ENCODE results near the gene PCDHB1.

The PCDHB1 gene, protein sequence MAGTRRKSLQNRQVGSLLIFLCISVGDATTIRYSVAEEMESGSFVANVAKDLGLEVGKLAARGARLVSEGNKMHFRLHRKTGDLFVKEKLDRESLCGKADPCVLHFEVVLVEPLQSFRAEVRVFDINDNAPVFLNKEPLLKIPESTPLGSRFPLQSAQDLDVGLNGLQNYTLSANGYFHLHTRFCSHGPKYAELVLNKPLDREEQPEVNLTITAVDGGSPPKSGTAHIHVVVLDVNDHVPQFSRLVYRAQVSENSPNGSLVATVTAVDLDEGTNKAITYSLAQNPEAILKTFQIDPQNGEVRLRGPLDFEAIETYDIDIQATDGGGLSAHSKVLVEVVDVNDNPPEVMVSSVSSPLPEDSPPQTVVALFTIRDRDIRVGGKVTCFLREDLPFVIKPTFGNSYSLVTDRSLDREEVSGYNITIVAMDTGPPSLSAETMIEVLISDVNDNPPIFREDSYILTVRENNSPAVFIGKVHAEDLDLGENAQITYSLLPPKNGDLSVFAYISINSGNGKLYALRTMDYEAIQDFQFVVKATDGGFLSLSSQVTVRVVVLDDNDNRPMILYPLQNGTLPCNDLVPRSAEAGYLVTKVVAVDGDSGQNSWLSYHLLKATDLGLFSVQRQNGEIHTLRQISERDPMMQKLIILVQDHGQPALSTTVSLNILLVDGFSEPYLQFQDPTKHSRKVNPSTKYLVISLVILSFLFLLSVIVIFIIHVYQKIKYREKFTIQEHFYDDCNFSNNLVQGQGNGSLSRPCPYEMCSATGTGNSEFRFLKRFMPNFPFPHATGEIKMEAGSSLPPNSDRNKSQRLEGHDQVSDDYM

DNA sequence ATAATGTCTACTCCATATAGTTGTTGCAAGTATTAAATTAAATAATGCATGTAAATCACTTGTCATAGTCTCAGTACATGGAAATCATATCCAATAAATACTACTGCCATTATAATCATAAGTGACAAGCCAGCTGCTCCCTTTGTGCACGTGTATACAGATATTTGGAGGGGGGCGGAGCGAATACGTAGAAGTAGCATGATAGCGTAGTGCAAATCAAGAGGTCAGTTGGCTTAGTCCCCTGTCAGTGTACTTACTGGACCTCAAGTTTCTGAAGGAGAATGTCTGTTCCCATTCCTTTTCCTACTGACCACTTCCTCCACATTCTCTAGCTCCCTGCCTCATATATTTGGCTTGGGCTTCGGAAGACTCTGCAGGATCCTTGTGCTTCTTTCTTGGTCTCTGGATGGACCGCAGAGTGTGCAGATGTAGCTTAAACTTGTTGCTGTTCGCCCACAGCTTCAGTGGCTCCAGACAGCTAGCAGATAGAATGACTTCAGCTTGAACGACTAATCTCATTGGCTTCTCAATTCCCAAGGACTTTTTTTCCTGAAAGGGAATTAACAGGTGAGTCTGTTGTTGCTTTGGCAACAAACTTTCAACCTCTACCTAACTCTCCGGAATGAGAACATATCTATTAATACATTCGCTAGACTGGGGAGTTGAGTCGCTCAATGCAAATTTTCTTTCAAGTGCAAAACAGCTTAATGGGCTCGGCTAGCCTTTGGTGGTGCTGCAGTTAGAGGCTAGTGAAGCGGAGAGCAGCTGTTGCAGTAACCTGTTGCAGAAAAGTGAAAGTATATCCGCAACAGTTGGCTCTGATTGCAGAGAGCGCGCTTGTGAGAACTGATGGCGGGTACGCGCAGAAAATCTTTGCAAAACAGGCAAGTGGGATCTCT lies at the start of gene PCDHB1:
Gene PCDHB1 (plus strand): TSS at position 753 of the 899 bp plus-strand sequence. CDS start 97 bp downstream, at position 850.
- DNase-seq = no peak

DNA sequence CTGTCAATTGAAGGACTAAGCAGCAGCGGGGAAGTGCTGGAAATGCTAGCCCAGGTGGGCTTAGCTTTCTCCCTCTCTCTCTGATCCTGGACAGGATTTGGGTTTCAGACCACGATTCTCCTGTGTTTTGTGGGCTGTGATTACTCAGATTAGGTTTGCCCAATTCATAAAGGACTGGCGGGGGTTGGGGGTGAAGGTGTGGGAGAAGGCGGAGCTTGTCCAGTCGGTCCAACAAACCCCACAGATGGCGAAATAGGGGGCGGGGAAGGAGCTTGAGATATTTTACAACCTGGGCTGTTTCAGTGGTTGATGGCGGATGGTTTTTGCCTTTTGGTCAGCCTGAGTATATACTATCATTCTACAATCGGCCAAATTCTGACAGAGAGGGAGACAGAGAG lies 49.7 kb upstream of the PCDHB1 start:
- no peak for DNase-seq

DNA sequence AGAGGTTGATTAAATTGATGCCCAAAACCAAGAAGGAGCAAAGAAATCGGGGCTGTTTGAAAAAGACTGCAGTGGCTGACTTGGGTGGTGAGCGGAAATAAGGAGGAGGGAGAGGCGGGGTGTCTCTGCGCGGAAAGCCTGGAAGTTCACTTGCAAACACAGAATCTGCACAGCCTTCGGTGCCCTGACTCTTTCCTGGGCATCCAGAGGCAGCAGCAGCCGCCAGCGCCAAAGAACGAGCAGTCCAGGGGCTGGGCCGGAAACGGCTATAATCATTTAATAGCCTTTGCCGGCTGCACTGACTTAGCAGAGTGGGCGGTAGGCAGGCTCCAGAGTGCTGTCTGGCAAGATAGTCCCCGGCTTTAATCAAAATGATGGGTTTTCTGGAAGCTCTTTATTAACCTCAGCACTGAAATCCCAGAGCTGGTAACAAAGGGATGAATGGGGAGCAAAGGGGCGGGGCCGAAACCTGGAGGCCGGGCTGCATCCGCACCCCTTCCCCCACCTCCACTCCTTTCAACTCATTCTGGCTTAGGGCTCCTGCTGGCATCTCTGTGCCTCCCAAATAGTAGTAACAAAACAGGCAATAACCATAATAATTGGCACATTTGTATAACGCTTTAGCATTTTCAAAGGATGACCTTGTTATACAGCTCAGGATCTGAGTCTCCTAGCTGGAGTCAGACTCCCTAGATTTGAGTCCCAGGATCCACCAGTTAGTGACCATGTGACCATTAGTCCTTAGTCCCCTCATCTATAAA lies 49.1 kb upstream of the PCDHB1 start:
- DNase-seq = no peak

DNA sequence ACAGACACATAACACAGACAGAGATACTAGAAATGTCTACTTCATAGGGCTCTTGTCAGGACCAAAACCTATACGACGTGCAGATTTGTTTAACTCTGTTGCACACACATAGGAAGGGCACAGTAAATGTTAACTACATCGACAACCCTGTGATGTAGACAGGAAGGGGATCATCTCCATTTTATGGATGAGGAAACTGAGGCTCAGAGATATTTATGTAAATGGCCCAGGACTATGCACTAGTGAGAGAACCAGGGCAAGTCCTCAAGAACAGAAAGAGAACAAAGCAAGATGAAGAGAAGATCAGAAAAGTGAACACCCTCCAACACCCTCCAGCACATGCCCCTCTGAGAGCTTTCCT lies 48.6 kb upstream of the PCDHB1 start:
- no peak for DNase-seq

DNA sequence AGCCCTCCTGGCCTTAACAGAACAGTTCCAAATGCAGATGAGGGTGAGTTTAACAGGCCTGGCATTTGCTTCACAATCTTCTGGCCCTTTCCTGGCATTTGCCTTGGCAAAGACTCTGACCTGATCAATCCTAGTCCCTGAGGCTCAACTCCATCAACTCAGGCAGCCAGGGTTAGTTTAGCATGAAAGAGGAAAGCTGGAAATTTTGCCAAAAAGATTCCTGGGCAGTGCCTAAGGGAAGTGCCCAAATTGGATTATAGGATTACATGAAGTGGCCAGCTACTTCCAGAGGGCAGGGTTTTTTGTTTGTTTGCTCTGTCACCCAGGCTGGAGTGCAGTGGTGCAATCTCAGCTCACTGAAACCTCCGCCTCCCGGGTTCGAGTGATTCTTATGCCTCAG lies 48.1 kb upstream of the PCDHB1 start:
- DNase-seq = no peak

DNA sequence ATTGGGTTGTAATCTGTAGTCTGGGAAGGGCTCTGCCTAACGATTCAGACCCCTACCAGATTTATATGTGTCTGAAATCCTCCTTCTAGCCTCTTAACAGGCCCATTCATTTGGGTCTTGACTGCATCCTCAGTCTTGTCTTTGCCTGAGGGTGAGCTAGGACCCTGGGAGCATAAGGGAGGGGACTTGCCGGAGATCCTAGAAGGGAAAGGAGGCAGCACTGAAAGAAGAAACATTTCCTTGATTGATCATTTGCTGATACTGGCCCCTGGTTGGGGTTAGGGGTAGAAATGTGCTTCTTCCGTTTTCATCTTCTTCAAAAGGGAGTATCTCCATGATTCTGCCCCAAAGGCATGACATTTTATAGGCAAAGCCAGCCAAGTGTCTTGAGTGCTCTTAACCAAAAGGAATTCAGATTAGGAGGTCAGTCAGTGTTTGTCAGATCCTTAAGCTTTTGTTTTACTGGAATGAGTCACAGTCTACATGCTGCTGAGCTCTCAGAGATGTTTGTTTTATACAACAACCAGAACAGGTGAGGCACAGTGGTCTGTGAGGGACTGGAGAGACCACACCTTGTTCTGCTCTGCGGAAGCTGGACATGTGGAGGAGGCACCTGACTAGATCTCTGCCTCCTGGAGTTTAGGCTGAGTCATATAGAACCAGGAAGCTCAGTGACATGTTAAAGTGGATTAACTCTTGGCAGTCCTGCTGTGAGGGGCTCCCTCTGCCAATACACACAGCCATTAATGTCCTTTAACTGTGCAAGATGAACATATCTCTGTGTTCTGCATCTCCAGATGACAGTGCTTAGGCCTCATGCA lies 47.2 kb upstream of the PCDHB1 start:
- no peak for DNase-seq

DNA sequence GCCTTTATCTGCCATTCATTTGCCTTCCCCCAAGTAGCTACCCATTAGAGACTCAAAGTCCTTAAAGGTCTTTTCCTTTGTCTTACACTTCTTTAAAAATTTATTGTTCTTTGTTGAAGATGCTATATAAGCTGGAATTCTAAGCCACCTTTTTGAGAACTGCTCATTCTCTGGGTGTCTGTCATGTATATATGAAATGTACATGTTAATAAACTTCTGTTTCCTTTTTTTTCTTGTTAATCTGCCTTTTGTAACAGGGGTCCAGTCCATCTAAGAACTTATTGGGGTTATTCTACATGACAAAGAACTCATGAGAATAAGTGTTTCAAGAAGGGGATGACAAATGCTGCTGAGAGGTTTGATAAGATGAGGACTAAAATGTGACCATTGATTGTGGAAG lies 43.4 kb upstream of the PCDHB1 start:
- DNase-seq = no peak

DNA sequence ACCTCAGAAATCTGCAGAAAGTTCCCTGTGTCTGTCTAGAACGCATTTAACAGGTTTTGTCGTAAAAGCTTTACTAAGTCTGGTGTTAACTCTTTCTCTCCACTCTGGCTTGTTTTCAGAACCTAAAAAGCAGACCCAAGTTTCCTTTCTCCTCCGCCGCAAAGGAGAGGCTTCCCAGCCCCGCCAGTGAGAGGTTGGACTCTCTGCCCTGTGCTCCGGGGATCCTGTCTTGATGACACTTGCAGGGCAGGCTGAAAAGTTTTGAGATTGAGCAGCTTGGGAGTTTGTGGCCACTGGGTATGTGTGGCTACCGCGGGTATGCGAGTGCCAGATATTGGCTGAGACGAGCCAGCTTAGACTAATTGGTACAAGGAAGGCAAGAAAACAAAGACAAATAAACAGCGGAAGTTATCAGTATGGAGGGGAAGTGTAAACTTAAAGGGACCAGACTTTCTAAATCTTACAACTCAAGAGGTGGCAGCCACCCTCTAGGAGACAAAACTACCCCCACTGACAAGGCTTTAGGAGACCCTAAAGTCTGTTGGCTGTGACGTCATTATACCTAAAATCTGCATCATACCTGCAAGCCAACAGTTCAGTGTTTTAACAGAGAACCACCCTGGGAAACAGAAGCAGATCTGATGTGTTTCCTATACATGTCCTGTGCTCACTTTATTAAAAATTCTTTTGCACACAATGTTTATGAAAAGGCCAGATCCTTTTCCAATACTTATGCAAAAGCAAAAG lies 41.0 kb upstream of the PCDHB1 start:
- no peak for DNase-seq

DNA sequence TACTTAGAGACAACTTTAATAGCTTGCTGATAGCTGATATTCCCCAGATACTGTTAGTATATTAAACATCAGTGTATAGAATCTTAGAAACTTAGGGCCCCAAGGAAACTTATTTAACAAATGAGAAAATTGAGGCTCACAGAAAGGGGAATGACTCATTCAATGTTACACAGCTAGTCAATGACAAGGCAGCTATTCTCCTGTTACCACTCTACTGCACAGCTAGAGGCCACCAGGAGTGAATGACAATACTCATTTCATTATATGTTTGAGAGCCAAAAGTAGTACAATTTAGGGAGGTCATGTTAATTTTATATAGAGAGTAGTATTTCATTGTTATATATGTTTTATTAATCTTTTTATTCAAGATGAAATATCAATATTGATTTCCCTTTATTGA lies 33.2 kb upstream of the PCDHB1 start:
- no peak for DNase-seq

DNA sequence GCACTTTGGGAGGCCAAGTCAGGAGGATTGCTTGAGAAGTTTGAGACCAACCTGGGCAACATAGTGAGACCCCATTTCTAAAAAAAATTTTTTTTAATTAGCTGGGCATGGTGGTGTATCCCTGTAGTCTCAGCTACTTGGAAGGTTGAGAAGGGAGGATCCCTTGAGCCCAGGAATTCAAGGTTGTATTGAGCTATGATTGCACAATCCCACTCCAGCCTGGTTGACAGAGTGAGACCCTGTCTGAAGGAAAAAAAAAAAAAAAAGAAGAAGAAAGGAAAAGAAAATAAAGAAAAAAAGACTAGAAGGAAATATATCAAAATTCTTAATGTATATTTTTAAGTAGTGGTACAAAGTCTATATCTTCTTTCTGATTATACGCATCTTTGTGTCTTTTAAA lies 28.8 kb upstream of the PCDHB1 start:
- no peak for DNase-seq

DNA sequence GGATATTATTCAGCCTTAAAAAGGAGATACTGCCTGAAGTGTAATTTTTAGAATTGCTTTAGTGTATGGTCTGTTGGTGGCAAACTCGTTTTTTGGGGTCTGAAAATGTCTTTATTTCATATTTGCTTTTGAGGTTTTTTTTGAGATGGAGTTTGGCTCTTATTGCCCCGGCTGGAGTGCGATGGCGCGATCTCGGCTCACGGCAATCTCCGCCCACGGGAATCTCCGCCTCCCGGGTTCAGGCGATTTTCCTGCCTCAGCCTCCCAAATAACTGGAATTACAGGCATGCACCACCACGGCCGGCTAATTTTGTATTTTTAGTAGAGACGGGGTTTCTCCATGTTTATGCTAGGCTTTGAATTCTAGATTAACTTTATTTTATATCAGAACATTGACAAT lies 20.2 kb upstream of the PCDHB1 start:
- DNase-seq = no peak

DNA sequence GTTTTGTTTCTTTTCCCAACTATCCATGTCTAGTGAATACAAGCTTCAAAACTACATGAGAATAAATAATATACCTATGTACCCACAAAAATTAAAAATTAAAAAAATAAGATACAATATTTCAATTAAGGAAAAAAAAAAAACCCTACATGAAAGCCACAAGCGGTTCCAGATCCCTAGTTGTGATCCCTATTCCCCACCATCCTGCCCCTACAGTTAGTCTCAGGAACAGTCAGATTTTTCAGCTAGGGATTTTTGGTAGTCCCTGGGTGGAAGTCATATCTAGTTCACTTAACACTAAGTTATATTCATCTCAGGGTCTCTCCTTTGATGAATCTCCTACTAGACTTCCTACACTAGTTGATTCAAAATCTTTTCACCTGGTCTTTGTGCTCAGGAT lies 18.5 kb upstream of the PCDHB1 start:
- no peak for DNase-seq

DNA sequence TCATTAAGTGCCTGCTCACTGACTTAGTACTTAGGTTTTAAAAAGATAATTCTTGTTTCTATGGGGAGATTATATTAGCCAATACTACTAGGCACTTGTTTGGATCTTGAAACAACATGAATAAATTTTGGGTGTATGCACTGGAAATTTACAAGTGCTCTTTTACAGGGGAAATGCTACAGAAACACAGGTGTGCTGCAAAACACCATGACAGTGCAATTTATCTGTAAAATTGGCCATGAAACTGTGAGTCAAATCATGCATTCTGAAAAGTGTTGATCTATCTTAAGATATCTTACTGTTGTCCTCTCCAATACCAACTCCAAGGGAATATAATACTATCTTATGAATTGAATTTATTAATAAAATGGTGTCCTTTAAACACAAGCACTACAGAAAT lies 12.1 kb upstream of the PCDHB1 start:
- no peak for DNase-seq

DNA sequence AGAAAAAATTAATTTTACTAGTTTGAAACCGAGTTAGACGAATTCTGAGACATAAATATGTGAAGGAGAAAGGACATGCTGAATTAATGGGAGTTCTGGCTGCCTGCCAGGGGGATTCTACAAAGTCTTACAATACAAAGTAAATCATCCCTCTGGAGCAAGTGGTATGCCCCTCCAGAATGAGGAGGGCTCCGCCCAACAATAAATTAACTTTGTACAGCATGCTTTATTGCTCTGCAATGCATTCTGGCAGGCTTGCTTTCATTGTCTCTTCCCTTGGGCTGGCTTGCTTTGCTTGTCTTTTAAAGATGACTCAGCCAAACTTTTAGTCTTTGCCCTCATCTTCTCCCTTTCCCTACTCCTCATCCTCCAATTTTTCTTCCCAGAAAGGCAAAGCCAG lies 11.7 kb upstream of the PCDHB1 start:
- no peak for DNase-seq

DNA sequence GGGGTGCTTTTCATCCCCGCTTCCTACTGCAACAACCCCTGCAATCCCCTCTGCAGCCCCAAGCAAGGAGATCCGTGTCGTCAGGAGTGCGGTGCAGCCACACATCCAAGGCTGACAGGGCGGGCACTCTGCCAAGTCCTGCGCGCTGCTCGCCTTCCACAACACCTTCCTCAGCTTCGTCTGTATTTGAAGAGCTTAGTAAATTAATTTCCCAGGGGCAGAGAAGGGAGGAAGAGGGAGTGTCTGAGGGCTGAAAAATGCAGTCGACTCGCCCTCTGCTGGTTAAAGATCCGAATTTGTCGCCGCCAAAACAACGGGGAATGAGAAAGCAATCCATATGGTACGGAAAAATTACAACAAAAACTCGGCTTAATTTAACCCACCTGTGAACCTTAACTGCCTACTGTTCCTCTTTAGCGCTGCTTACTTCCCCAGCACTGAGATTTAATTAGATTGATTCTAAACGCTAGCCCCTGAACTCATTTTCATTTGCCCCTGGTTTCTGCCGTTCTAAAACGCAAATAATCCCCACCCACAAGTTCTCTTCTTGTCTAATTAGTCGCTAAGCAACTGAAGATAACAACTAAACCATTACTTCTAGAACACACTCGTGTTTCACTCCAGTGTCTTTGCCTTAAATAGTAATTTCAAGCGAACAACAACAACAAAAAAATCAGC lies 10.9 kb upstream of the PCDHB1 start:
- DNase-seq = no peak

DNA sequence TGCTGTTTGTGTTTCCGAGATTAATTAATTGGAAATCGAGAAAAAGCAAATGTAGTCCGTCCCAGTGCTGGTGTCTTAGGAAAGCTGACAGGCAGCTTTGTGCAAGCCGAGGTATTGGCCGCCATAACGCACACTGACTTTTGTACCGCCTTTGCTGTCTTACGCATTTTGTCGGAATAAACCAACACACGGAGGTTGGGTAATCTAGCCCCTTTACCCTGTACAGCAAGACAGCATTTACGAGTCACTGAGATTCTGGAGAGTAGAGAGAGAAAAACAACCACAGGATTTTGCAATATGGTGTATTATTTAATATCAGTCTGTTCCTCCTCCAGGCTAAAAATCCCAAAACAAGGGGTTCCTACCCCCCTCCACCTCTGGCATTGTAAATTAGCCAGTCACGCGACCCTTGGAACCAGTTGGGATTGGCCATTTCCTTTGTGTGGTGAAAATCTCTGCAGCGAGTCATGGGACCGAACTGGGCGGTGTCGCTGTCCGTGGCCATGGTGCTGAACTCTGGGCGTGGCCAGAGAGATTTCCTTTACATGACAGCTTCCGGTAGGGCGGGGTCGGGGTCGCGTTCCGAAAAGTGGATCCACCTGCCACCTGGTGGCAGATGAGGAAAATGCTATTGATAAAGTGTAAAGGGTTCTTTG lies 10.3 kb upstream of the PCDHB1 start:
- DNase-seq = peak; percentile 69 to 80

DNA sequence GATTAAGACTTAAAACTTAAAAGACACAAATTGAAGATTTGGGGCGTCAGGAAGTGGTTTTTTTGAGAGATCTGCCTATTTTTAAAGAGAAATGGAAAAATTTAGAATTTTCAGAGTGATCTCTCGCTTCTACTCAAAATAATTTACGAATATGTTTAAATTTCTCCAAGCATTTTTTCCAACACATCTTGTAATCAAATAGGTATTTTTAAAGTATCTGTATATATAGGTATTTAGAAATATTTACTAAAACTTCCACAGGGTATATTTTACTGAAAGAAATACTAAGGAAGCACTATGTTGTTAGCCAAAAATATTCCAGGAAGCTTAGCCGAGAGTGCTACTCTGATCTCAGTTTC lies 9.8 kb upstream of the PCDHB1 start:
- no peak for DNase-seq

DNA sequence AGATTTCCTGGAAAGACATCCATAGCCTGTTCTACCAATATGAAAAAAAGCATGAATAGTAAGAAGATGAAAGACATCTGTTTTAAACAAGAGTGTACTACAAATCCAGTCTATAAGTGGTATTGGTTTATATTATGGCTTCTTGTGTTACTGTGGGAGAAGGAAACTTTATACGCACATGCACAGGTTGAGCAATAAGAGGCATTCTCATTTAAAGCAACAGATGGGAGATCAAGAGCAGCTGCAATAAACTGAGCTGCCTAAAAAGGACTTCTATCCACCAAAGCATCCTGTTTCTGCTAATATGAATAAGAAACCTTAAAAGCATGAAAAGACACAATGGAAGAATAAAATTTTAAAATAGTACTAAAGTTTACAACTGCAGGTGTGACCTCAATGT lies 8.6 kb upstream of the PCDHB1 start:
- DNase-seq = no peak

DNA sequence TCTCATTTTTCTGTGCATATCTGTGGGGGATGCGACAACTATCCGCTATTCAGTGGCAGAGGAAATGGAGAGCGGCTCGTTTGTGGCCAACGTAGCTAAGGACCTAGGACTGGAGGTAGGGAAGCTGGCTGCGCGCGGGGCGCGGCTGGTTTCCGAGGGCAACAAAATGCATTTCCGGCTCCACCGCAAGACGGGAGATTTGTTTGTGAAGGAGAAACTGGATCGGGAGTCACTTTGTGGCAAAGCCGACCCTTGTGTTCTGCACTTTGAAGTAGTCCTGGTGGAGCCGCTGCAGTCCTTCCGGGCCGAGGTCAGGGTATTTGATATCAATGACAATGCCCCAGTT lies 320 bp downstream of the PCDHB1 start:
- DNase-seq = no peak

DNA sequence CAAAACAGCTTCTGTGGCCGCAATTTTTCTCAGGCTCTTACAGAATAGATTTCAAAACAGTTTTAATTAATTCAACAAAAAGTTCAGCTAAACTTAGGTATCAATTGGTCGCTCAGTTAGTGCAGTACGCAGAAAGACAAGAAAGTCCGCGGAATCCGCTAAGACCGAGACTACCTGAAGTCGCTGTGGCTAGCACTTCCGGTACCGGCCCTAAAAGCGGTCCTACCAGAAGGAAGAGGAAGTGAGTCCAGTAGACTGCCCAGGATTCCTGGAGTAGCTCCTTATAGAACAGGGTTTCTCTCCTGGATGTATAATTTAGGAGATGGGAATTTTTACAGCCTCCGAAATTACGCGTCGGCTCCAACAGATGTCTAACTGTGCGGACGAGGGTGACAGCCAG lies 26.7 kb downstream of the PCDHB1 start:
- DNase-seq = no peak

Measured in activated CD4-positive, alpha-beta T cell treated with anti-CD3 and anti-CD28 coated beads, Interleukin-2, amount 50 U/mL, for 48 hours (primary cell).